ENCODE data around the gene DISP2. TPM values are rescaled to one million over a fixed set of nuclear protein-coding genes. Genes with fewer than 3 reads are reported as not detected.
A peak's percentile ranks its signal among the peaks of the same experiment; 100 is the strongest.

The DISP2 gene
- total and polyA plus RNA-seq, 9 of the 15 experiments (the other 6 are each of a cell fraction or from before 2014, with no cell fraction given), result 0.06 to 0.89 (median 0.15) TPM; not detected in 1

- TF ChIP-seq REST (IDR thresholded peaks at IDR 0.05; ENCODE audit: borderline replicate concordance), result peak; percentile 38; the same call in 1 of the 2 replicates
- TF ChIP-seq REST (CRISPR knock-in tag; IDR thresholded peaks at IDR 0.05; ENCODE audit: low read depth), result no peak
- no peak for TF ChIP-seq PKNOX1 (IDR thresholded peaks at IDR 0.05)
- TF ChIP-seq CXXC5 (CRISPR knock-in tag; IDR thresholded peaks at IDR 0.05), result no peak
- no peak for TF ChIP-seq TEAD2 (tag; IDR thresholded peaks at IDR 0.05)
- no peak for TF ChIP-seq MYNN (IDR thresholded peaks at IDR 0.05)
- TF ChIP-seq MYNN (CRISPR knock-in tag; IDR thresholded peaks at IDR 0.05), result no peak
- no peak for TF ChIP-seq ZNF583 (CRISPR knock-in tag; IDR thresholded peaks at IDR 0.05)
- no peak for TF ChIP-seq MCM3 (IDR thresholded peaks at IDR 0.05)
- no peak for TF ChIP-seq ETV5 (CRISPR knock-in tag; IDR thresholded peaks at IDR 0.05; ENCODE audit: low read depth)
- TF ChIP-seq MBD1 (CRISPR knock-in tag; IDR thresholded peaks at IDR 0.05), result no peak
- peak; percentile 60 for TF ChIP-seq VEZF1 (CRISPR knock-in tag; IDR thresholded peaks at IDR 0.05)
- TF ChIP-seq RCOR1 (IDR thresholded peaks at IDR 0.05; ENCODE audit: borderline replicate concordance in 1 of 2, low read depth in 2 of 2, low read length in 2 of 2), result 0 out of 4 replicates have a peak, but pooled peaks of 1 of the 2 experiments have one; percentile 13
- no peak for TF ChIP-seq SMAD3 (CRISPR knock-in tag; conservative IDR thresholded peaks at IDR 0.05)
- no peak for TF ChIP-seq WHSC1 (IDR thresholded peaks at IDR 0.05; ENCODE audit: low read length)
- TF ChIP-seq ZNF23 (CRISPR knock-in tag; IDR thresholded peaks at IDR 0.05), result no peak
- peak; percentile 54; the same call in 1 of the 2 replicates for TF ChIP-seq SMC3 (conservative IDR thresholded peaks at IDR 0.05; ENCODE audit: insufficient read depth, low read depth, low read length)
These were observed 37.1 kb upstream of the DISP2 start (continued) for GRCh38 chr15:40320931-40321371.

All from K562 (cell line).